GM18508 (cell line): Measurements from ENCODE around the gene MAP10.
"Not testable (repeated sequence)": the region's sequence is repeated elsewhere in the genome, so short reads cannot be mapped to it uniquely, and the experiment has no call there.

Source experiments
- ATAC-seq: cut with Tn5 transposase; IDR thresholded peaks from one replicate; pipeline ENCODE4 v1.9.1; 2021; ENCODE audit warnings: moderate number of reproducible peaks; ENCODE audit not compliant: insufficient read depth, unreplicated experiment

Gene MAP10, protein sequence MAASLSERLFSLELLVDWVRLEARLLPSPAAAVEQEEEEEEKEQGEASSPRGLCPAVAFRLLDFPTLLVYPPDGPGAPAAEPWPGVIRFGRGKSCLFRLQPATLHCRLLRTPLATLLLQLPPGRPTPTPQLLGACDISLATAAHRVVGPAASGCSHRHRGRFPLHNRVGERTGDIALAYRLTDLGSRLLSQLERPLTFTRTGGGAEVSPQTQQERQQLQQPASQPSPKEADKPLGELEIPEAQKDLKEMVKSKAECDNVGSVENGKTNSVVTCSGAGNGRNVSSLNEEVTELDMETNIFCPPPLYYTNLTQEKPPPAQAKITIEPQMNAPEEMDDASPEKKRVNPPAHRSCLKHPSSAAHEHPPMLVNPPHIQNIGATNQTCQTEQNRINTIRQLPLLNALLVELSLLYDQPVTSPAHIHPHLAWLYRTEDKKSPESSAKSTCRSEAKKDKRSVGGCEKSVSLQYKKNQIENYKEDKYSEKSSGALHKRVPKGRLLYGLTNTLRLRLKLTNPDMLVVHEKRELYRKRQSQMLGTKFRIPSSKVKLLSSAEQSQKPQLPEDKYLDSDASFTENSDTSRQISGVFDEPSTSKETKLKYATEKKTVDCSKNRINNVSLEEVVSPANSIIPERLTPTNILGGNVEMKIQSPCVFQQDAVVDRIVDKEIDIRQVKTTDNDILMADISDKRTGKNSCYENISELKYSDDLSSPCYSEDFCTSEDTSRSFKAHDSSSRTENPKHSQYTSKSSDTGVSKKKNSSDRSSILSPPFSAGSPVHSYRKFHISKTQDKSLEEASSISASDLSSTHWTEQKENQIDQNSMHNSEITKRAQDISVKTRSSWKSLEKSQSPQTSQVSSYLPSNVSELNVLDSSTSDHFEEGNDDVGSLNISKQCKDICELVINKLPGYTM

DNA sequence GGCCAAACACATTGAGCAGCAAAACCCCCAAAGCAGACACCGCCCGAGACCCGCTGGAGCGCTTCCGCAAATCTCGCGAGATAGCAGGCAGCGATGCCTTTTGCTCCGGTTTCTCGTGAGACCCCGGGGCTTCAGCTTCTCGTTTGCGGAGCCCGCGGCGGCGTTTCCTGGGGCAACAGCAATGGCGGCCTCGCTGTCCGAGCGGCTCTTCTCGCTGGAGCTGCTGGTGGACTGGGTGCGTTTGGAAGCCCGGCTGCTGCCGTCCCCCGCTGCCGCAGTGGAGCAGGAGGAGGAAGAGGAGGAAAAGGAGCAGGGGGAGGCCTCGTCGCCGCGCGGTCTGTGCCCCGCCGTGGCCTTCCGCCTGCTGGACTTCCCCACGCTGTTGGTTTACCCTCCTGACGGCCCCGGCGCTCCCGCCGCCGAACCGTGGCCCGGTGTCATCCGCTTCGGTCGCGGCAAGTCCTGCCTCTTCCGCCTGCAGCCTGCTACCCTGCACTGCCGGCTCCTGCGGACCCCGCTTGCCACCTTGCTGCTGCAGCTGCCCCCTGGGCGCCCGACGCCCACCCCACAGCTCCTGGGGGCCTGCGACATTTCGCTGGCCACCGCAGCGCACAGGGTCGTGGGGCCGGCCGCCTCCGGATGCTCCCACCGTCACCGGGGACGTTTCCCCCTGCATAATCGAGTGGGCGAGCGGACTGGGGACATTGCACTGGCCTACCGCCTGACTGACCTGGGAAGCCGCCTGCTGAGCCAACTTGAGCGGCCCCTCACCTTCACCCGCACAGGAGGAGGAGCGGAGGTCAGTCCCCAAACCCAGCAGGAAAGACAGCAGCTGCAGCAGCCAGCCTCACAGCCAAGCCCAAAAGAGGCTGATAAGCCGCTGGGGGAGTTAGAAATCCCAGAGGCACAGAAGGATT, at the start of gene MAP10:
Gene MAP10 (plus strand): TSS at position 148 of the 917 bp plus-strand sequence. CDS start 34 bp downstream, at position 182.
- ATAC-seq: no peak

DNA sequence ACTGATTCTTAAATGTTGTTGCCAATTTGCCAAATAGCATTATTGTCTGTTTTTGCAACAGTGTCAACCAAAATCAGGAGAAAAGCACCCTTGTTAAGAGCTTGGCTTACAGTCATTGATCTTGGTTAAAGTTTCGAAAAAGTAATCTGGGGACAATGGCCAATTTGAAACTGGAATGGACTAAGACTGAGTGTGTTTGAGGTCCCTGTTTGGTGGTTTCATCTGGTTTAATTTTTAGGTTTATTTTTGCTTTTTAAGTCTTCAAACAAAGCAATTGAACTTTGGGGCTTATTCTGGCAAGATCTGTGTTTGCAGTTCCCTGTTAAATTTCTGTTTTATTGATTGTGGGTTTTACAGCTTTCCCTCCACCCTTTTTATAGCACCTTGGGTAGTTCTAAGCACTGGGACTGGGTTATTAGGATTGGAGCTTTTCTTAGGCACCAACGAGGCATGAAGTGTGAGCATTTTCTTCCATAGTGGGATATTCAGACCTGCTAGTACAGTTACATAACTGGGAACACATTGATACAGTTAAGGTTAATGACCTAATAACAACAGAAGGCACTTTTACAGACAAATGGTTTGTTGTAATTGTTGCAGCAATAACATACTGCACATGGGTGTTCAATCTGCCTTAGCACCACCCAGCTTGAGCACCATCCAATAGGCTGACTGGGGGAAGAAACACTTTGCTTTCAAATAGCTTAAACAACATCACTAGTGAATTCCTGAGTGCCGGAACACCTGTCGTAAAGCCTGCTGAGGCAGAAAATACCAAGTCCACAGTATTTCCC, 40.6 kb upstream of the MAP10 start:
- ATAC-seq: no peak

DNA sequence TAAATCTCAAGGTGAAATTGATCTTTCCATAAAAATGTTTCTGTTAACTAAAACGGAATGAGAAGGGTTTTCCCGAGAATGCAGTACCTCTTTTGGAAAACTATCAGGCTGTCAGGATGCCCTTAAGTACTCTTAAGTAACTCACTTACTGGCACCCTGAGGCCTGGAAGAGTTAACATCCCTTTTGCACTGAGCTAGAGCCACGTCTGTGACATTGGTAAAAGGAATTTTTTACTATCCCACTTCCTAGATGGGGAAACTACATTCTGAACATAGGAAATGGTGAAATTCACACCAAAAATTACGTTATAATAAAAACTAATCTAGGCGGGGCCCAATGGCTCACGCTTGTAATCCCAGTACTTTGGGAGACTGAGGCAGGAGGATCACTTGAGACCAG, 39.7 kb upstream of the MAP10 start:
- no peak for ATAC-seq

DNA sequence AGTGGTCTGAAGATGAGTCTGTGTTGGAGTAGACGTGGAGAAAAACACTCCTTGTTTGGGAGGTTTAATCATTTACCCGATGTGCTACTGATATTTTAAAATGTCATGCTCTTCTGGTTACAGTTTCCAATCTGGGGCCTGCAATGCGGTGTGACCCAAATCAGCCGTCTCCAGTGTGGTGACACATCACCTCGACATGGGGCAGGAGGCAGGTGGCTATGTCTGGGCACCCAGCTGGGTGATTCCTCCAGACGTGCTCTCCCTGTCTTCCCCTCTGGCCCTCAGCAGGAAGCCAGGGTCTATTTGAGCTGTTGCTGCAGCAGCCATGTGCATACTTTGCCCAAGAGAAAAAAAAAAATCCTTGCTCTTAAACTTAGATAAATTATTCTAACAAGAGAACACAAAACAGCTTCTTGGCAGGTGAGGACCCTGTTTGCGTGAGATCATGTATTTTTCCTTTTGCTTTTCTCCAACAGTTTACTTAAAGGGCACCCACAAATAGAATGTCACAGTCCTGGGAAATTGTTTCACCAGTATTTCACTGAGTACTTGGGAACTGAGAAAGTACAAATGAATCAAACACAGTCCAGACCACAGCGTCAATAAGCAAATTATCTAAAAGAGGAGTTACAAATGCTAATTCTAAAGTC, 38.9 kb upstream of the MAP10 start:
- ATAC-seq: no peak

DNA sequence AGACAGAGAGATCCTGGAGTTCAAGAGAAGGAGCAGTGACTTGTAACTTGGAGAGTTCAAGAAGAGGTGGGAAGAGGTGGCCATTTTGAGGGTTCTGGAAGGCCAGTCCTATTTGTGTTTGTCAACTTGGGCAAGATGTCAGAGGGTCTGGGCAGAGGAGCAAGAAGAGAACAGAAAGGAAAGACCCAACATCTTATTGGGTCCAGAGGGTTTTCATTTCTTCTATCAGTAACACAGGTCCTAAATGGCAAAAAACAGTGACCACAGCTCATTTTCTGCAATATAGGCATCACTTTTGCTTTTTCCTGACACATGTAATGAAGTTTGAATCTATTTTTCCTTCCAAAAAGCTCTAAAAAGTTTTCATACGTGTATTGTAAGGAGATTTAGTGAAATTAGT, 38.3 kb upstream of the MAP10 start:
- no peak for ATAC-seq

DNA sequence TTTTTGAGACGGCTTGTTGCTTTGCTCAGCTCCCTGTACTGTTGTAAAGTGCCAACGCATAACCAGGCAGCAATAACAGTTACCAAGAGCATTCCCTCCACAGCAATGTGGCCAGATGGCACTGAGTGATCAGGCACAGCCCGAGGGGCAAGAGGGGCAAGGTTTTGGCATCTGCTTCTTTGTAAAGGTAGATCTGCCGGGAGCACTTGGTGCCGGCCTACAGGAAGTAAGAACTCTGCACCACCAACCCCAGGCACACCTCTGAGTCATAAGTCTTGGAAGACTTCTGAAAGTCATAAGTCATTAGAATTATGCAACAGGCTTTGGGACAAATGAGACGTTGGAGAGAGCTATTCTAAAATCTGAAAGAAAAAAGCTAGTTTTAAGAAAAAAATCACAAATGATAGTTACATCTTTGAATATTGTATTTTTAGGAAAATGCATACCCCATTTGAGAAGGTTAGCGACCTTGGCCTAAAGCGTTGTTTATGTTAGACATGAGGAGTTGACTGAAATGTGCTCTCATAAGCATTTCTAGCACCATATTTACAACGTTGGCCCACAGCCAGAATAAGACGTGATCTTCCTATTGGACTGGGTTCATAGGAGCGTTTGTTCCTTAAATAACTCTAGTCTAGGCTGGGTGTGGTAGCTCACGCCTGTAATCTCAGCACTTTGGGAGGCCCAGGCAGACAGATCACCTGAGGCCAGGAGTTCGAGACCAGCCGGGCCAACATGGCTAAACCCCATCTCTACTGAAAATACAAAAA, 37.7 kb upstream of the MAP10 start:
- no peak for ATAC-seq

DNA sequence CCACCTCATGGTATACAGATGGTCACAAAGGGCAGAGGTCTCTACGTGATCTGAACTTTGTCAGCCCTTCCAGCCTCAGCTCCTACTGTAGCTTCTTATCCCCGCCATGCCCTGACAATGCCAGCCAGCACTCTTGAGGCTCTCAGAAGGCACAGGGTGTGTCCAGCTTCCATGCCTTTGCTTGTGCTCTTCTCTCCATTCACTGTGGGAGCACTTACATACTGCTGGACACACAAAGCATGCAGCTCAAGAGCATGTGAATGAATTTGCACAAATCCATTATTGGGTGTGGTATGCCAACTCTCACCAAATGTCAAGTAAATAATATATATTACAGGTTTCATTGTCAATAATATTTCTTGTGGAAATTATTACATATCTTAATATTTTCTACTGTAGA, 36.4 kb upstream of the MAP10 start:
- ATAC-seq: no peak

DNA sequence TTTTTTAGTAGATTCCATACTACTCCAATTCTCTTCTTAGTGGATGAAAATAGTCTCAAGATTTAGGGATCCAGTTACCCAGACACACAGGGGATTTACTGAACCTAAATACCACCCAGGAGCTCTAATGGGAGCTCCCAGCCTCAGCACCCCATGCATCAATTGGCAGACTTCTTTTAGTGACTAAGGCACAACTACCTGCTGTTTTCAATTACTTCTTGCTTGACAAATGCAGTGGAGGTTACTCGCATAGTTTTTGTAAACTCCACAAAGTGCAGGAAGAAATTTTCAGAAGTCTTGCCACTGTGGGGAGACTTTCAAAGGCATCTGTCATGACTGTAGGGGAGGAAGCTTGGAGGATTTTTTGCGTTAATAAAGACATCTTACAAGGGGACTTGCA, 35.5 kb upstream of the MAP10 start:
- no peak for ATAC-seq

DNA sequence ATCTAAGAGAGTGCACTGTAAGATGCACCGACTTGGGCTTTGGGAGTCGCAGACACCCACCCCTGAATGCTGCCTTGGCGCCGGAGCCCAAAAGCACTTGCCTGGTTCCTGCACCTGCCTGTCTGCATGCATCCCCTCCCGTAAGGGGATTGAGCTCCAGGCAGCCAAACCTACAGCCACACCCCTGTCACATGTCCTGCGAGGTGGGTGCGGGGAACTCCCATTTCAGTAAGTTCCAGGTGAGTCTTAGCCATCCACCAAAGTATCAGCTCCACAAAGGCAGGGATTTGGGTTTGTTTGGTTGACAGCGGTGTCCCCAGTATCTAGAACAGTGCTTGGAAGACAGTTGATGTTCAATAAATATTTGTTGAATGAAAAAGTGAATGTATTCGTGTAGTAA, 31.5 kb upstream of the MAP10 start:
- ATAC-seq: no peak

DNA sequence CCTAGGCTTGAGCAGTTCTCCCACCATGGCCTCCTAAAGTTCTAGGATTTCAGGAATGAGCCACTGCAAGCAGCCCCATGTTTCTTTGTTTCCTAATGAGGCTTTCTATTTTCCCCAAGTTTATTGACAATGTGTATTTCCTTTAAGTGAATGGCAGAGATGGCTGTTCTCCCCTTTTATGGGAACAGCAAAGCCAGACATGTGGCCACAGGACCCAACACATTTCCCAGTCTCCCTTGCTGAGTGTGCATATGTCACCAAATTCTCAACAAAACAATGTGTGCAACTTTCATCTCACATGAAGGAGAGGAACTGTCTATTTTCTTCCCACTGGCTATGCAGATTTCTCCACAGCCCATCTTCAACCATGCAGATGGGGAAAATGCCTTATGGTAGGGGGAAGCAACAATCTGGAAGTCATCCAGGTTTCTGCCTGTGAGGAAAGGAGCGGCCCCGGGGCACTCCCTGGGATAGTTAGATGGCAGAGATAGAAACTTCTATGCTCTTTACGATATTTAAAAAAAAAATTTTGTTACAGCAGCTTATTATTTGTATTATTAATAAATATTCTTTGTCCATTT, 28.6 kb upstream of the MAP10 start:
- no peak for ATAC-seq

DNA sequence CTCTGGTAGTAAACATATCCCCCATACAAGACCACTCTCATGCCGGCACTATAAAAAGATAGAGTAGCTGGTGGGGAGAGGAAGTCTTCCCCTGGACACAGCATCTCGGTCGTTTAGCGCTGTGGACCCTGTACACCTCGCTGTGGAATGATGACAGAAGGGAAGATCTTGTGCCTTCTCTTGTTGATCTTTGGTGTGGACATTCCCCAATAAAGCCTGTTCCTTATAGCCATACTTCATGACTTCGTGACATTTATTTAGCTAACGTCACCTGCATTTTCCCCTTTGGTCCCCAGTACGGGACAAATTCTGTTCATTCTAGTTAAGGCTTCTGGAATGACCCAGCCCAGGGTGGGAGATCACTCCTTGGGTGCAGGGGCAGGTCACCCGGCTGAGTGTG, 24.9 kb upstream of the MAP10 start:
- ATAC-seq: no peak

DNA sequence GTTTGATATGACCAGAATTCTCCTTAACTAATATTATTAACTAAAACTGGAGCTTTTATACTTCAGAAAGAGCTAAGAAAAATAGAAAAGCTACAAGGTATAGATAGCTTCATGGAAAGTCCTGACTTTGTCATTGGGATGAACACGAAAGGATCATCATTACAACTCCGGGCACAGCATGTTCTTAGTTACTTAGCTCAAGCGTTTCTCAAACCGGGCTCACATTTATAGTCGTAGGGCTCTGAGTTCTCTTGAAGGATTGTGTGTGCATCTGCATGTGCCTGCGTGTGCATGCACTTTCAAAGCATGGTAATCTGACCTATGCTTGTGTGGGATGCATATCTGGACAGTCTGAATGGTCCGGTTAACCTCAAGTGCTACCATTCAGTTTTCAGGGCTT, 20.4 kb upstream of the MAP10 start:
- no peak for ATAC-seq

DNA sequence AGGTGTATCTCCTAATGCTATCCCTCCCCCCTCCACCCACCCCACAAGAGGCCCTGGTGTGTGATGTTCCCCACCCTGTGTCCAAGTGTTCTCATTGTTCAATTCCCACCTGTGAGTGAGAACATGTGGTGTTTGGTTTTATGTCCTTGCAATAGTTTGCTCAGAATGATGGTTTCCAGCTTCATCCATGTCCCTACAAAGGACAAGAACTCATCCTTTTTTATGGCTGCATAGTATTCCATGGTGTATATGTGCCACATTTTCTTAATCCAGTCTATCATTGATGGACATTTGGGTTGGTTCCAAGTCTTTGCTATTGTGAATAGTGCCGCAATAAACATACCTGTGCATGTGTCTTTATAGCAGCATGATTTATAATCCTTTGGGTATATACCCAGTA, 19.6 kb upstream of the MAP10 start:
- ATAC-seq: not testable (repeated sequence)

DNA sequence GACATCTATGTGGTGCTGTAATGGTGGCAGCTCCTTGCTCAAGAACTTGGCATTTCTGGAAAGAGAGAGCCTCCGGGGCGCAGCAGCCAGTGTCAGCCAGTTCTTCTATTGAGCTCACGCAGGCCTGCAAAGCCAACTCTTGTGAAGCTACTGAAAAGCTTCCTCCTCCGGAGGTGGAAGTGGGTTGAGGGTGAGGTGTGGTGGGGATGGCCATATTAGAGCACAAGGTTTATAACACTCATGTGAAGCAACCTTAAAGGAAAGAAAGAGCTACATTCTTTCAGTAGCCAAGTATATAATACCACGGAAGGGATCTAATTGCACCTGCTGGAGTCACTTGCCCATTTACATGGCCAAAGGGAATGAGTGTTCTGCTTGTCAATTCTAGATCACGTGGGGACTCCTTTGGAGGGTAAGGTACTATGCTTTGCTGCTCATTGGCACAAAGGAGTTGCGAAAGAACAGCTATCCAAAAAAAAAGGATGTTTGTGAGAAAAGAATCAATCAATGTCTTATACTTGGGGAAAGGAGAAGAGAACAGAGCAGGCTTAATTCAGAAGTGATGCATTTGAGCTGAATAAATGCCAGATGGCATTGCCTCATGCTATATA, 18.3 kb upstream of the MAP10 start:
- ATAC-seq: no peak

DNA sequence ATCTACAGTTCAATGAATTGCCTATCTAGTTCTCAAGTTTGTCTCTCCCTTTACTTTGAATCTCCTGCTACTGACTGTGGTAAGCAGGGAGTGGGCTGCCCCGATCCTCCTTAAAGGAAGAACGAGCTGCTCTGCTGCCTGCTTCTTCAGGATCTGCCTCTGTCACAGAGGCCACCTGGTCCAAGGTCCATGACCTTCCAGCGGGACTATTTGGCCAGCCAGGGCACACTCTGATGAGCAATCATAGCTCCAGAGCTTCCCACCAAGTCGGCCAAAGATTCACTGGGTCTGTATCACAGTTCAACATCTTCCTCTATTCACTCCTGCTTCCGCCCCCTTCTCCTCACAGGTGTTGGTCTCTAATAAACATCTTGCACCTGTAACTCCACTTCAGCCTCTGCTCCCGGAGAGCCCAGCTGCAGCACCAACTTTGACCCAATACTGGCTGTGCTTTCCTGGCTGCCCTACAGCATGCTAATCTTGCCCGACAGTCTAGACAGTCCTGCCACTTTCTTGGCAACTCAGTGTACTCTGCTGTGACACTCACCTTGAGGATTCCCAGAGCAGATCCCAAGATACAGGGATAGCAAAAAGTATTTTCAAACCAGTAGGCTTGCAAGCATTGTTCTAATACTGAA, 16.9 kb upstream of the MAP10 start:
- ATAC-seq: no peak

DNA sequence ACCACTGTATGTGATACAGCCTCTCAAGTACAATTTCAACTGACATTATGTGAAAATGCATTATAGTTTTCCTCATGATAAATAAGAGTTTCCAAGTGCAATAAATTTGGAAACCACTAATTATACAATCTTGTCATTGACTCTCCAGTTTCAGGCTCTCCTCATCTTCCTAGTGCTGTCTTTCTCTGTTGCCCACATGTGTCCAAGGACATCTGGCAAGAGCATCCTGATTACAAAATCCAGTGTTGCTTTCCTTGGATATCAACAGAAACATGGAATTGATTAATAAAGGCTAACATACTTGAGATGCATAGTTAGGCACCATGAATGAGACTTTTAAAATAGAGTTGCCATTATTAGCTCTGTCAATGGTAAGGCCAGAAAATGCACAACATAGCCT, 15.6 kb upstream of the MAP10 start:
- ATAC-seq: no peak

DNA sequence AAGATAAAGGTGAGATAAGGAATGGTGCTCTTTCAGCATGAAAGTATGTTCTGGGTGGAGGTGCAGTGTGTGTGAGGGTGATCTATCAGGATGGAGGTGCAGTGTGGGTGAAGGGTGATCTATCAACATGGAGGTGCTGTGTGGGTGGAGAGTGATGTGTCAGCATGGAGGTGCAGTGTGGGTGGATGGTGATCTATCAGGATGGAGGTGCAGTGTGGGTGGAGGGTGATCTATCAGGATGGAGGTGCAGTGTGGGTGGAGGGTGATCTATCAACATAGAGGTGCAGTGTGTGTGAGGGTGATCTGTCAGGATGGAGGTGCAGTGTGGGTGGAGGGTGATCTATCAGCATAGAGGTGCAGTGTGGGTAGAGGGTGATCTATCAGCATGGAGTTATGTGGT, 12.3 kb upstream of the MAP10 start:
- no peak for ATAC-seq
